ENCODE measurements around the gene GTF3C1.

GTF3C1 gene

DNA sequence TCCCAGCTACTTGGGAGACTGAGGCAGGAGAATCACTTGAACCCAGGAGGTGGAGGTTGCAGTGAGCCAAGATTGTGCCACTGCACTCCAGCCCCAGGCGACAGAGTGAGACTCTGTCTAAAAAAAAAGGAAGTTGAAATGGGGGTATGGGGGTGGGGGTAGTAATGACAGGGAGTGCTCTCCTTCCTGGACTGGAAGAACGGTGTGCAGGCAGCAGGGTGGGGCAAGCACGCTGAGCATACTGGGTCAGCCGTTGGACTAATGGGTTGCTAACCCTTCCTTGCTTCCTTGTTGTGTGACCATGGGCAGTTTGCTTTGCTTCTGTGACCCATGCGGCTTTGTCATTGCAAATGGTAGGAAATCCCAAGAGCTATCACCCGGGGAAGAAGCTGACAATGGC is 16.7 kb upstream of the GTF3C1 start:
- DNase-seq = no peak

- no peak for DNase-seq
Measured at GRCh38 chr16:27564224-27564623, 14.5 kb upstream of the GTF3C1 start.

- no peak for DNase-seq
Measured at GRCh38 chr16:27561216-27561615, 11.5 kb upstream of the GTF3C1 start.

DNA sequence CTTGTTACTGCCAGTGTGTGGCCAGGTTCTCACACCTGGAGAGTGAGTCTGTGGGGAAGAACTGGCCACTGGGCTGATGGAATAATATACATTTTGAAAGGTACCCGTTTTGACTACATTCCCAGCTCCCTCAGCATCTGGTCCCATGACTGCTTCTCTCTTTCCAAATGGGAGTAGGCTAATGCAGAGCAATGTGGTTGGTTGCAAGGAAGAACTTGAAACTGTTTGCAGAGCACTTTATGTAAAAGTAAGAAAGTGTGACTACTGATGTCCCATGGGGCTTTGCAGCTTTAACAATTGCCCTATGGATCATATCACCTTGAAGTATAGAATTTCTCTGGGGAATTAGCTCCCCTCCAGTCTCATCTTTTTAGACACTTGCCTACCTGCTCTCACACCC is 9.2 kb upstream of the GTF3C1 start:
- DNase-seq = no peak

GRCh38 chr16:27558434-27558833 is 8.7 kb upstream of the GTF3C1 start:
- DNase-seq = no peak

DNA sequence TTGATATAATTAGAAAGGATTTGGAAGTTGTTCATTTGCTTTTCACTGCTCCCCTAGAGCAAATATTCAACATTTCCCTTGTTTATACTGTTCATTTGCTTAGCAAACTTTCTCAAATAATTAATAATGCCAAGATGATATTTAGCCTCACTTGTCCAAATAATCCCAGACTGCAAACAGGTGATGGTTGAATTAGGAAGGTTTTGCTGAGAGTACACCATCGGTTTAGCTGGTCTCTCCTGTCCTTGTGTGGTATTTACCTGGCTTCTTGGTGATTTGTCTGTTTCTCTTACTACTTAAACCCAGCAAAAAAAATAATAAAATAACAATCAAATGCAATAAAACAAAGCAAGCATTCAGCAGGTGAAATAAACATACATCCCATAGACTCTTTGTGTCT is 6.8 kb upstream of the GTF3C1 start:
- no peak for DNase-seq

DNA sequence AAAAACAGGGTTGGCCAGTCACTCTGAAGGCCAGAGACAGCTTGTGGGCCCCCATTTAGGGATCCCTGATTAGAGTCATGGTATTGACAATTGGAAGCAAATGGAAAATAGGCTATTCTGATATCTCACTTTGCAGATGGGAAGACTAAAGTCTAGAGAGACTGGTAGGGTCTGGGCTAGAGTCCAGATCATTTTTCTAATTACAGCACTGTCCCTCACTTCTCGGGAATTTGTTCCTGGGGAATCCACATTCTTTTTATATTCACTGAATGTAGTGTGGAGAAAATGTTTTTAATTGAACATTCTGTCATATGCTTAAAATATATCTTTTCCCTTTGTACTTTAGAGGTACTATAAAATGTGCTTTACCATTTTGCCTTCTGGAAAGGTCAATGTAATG is 1.3 kb upstream of the GTF3C1 start:
- no peak for DNase-seq

DNA sequence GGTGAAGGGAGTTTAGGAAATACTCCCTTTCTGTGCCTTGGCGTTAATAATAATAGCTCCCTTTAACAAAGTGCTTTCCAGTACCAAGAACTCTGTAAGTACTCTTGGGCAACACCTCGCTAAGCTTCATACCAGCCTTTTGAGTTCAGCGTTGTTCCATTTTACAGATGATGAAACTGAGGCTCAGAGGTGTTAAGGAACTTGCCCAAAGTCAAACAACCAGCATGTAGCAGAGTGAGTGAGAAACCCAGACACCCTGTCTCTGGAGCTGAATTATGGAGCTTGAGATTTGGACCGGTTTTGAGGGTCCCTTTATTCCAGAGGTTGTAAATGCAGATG is 838 bp upstream of the GTF3C1 start:
- DNase-seq = no peak

DNA sequence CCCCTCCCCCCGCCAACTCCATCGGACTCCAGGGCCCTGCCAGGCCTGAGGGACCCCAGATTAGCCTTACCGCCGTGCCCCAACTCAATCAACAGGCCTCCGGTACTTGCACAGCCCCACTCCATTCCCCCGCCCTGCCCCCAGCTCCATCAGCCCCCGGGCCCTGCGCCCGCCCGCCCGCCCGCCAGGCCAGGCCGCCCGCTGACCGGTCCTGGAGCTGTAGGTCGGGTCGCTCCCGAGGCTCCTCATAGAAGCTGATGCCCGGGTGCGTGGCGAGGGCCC is 308 bp downstream of the GTF3C1 start:
- DNase-seq = no peak

- no peak for DNase-seq
Measured at GRCh38 chr16:27547851-27548250, 1.9 kb downstream of the GTF3C1 start.

DNA sequence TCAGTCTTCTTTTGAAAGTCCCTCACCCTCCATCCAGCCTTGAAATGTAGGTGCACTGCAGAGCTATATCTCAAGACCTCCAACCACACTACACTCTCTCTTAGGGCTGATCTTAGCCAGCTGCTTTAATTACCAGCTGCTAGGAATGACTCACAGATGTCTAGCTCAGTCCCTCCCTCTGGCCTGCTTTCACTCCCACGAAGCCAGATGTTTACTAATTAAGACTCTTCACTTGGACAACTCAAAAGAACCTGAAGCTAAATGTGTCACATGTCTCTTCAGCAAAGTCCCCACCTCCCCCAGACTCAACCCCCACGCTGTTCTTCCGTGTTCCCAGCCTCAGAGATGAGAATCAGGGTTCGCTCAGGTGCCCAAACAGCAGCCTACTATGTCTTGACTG is 2.6 kb downstream of the GTF3C1 start:
- no peak for DNase-seq

- DNase-seq = no peak
Measured at GRCh38 chr16:27544671-27545070, 5.0 kb downstream of the GTF3C1 start.

DNA sequence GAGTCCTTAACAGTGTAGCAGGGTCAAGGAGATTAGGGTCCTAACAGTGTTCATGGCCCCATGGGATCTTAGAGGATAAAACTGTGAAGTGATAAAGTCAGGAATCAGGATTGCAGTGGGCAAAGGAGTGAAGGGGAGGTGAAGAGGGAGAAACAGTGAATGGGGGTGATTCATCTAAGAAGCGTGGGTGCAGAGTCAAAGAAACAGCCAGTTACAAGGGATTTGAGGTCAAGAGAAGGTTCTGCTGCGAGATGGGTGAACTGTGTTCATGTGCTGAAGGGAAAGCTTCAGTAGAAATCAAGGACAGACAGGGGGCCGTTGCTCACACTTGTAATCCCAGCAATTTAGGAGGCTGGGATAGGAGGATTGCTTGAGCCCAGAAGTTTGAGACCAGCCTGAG is 5.9 kb downstream of the GTF3C1 start:
- no peak for DNase-seq

- no peak for DNase-seq
Measured at GRCh38 chr16:27539636-27540035, 10.1 kb downstream of the GTF3C1 start.

DNA sequence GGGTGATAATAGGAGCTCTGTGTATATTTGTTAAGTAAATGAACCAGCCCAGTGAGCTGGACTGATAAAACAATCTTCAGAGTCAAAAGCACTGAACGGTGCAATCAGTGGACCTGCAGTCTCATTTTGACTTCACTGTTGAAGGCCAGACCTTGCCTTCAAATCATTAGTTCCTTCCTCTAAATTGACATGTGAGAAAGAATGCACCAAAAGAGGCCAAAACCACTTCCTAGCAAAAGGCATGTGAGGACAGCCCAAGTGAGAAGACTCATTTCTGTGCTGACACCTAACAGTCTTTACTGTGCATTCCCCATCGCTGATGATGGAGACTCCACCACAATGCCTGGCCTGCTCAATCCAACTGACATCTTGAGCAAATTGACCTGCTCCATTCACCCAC is 10.6 kb downstream of the GTF3C1 start:
- no peak for DNase-seq

GRCh38 chr16:27538528-27538927 is 11.2 kb downstream of the GTF3C1 start:
- no peak for DNase-seq

- no peak for DNase-seq
Measured at GRCh38 chr16:27534256-27534655, 15.5 kb downstream of the GTF3C1 start.

- no peak for DNase-seq
Measured at GRCh38 chr16:27531826-27532800, 17.6 kb downstream of the GTF3C1 start.

- no peak for DNase-seq
Measured at GRCh38 chr16:27531186-27531585, 18.5 kb downstream of the GTF3C1 start.

GRCh38 chr16:27529962-27530361 is 19.8 kb downstream of the GTF3C1 start:
- no peak for DNase-seq

- no peak for DNase-seq
Measured at GRCh38 chr16:27528294-27528693, 21.4 kb downstream of the GTF3C1 start.

DNA sequence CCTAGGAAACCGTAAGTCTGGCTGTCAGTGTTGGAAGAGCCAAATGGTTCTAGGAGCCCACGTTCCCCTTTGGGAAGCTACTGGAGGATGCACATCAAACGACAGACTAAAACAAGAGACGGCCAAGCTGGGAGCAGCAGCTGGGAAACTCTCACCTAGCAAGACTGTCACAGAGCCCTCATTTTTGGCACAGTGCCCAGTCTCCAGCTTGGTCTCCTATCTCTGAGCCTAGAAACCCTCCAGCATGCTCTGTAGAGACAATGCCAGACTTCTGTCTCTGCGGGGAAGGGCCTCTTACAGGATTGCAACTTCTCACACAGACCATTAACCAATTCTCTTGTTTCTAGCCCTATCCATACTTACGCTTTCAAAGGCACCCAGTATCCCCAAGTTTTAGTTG is 23.5 kb downstream of the GTF3C1 start:
- DNase-seq = no peak

- no peak for DNase-seq
Measured at GRCh38 chr16:27522173-27522707, 27.5 kb downstream of the GTF3C1 start.

DNA sequence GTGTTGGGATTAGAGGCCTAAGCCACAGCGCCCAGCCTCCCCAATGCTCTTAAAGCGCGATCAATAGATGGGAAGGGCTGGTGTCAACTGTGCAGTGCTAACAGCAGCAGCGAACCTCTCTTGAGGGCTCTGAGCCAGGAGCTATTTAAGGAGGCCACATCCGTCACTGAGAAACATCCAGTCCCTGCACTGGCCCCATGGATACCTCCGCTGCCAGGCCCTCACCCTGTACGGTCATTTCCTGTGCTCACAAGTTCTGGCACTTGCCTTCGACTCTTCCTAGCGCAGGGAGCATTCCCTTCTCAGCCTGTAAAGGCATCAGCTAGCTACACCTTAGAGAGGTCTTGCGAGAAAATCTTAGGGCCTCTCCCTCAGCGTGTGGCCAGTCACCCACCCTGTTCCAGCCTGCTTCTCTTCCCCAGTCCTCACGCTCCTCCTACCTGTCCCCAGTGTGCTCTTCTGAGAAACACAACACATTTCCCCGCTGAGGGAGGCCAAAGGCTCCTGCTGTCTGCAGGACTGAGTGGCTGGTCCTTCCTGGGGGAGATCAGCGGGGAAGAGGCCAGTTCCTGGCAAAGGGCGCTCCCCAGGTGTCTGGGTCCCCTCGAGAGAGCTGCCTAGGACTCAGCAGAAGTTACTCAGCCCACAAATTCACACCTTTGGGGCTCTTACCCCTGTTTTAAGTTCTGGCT is 28.6 kb downstream of the GTF3C1 start:
- DNase-seq = no peak

Measured in activated CD4-positive, alpha-beta T cell treated with anti-CD3 and anti-CD28 coated beads for 48 hours (primary cell).